ENCODE results near the gene APIP.

GRCh38 chr11:34921156-34921555 is 5.0 kb upstream of the APIP start:
- TF ChIP-seq CTCF (IDR thresholded peaks at IDR 0.05) (no peak), USF2 (CRISPR knock-in tag; IDR thresholded peaks at IDR 0.05) (no peak), ATF3 (CRISPR knock-in tag; conservative IDR thresholded peaks at IDR 0.05) (no peak), SP1 (CRISPR knock-in tag; conservative IDR thresholded peaks at IDR 0.05) (no peak), NR2C2 (CRISPR knock-in tag; IDR thresholded peaks at IDR 0.05) (no peak), FOXJ3 (CRISPR knock-in tag; IDR thresholded peaks at IDR 0.05; ENCODE audit: borderline replicate concordance) (no peak), ZNF138 (CRISPR knock-in tag; conservative IDR thresholded peaks at IDR 0.05) (no peak)
